NCI-H69 (cell line): ENCODE measurements around the gene GMPPB.
"Not testable (repeated sequence)": the region's sequence is repeated elsewhere in the genome, so short reads cannot be mapped to it uniquely, and the experiment has no call there.

Experiments
- DNase-seq: peaks from one replicate; lab custom pipeline; 2025; lab: John Stamatoyannopoulos, UW

Gene GMPPB

DNA sequence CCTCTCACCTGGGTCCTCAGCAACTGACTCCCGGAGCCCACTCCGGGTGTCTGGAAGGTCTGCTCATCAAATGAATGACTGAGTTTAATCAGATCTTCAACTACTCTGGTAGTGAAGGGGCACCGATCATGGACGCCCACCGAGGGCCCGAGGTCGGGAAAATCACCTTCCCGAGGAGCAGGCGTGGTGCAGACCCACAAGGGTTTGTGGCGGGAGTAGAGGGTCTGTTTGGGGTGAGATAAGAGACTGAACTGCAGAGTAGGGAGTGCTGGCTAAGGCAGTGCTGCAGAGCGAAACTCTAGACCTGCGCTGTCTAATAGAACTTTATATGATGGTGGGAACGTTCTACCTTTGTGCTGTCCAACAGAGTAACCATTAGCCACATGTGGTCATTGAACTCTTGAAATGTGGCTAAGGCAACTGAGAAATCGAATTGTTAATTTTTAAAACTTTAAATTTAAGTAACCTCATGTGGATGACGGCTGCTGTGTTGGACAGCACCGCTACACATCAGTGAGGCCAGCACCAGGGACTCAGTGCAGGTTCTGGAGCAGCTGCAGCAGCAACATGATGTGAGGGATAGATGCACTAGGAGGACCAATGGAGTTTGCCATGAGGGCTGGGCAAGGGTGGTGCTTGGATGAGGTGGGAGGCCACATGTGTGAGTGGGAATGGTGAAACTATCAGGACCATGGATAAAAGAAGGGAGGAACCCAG, 33.7 kb downstream of the GMPPB start:
- DNase-seq, result not testable (repeated sequence)

DNA sequence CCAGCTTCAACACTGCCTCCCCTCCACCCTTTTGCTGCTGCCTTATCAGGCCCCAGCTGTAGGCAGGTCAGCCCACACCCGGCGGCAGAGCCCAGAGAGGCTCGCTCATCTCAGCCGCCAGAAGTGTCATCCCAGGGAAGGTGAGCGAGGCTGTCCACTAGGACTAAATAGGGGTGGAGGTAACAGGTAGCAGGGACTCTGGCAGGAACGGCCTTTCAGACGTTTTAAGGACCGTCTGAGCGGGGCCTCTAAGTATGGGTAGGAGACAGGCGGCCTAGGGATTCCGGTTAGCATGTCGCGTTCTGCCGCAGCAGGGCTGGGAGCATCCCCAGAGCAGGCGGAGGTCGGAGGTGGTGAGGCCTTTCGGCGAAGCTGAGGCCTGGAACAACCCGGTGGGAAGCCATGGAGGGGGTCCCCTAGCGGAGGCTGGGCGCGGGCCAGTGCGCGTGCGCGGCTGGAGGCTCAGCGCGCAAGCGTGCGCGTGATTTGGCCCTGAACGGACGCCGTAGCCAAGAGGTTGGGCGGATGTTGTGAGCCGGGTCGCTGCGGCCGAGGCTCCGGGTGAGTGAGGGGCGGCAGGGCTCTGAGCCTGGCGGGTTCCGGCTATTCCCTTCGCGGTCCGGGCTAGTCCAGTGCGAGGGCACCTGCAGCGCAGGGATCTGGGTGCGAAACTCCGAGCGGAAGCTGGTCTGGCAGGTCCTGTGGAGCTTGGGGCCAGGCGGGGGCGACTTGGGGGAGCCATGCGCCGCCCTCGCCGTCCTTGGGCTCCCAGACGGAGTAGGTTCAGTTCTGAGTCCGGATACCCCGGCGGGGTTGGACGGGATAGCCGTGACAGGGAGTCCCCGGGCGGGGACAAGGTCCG, 34.5 kb downstream of the GMPPB start, which contains the start of the genes MST1 and RNF123:
MST1 (minus strand) TSS at position 429 of the 862 bp plus-strand sequence. CDS start 783 bp downstream, outside the sequence.
RNF123 (plus strand) TSS at position 512 of the 862 bp plus-strand sequence. CDS start 1,609 bp downstream, outside the sequence.
- no peak for DNase-seq

DNA sequence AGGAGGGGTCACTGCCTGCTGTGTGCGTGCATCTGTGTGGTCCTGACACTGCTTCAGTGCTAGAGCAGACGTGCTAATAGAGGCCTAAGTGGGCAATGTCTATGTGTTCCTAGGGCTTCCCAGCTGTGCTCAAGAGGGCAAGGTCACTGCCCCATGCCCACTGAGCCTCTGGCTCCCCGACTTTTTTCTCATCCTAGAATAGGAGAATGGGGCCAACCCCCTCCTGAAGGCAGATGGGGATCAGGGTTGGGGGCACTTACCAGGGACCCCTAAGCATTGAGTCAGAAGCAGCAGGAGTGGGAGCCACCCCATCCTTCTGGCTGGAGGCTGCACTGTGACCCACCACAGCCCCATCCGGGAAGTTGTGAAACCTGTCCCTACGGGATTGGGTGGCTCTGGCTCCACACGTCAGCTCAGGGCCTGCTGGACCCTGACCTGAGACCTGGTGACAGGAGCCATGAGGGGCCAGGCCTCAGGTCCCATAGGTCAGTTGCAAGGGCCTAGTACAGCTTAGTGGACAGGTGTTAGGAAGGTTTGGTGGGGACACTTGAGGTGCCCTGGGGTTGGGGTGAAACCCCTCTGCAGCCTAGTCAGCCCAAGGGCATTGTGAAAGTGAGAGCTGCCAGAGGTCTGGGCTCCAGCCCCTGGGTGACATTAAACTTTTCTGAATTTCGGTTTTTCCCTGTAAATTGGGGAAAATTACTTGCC, 35.3 kb downstream of the GMPPB start:
- not testable (repeated sequence) for DNase-seq

DNA sequence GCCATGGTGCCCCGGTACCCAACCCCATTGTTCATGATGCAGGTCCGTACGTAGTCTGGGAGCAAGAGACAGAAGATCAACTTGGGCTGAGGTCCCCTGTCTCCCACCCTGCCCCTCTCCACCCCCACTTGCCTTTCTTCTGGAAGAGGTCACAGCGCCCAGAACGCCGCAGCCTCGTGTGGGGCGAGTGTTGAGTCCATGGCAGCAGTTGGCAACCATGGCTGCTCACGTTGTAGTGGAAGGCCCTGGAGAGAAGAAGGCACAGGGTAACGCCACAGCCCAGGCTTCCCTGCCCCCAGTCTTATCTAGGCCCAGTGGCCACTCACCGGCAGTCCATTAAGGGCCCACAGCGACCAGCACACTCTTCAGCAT, 36.3 kb downstream of the GMPPB start:
- DNase-seq, result not testable (repeated sequence)

DNA sequence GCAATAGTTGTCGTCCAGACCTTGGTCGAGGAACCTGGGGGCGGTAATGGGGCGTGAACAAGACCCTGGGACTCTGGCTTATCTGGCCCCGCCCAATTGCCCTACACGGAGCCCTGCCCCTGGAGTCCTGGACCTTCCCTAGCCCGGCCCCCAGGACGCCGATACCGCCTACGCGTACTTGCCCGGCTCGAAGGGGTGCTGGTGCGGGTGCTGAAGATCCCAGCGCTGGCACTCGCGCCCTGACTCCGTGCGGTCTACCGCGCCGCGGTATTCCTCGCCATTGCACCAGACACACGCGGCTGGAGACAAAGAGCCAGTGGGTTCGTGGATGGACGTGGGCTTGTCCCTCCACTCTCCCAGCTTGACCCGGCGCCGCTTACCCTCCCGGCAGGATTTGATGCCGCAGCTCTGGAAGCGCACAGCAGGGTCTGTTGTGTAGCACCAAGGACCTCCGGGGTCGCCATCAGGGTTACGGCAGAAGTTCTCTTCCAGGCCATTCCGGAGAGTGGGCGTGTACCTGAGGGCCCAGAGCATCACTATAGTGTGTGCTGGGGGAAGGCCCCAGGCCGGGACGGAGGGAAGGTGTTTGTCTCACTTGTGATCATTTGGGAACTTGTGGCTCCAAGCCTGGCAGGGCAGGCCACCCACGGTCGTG, 36.9 kb downstream of the GMPPB start:
- not testable (repeated sequence) for DNase-seq

DNA sequence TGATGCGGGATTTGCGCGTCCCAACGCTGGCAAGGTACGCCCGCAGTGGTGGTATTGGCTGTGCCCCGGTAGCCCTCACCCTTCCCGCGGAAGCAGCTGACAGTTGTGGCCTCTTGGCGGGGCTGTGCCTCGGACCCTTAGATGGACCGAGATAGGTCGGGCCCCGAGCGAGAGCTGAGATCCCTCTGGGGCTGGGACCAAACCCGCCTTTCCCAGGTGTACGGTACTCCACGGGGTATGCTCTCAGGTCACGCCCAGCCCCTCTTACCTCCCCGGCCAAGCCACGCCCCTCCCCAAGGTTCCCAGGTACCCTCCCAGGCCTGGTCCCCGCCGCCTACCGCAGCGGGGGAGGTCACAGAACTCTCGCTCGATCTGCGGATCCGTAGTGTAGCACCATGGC, 37.4 kb downstream of the GMPPB start:
- not testable (repeated sequence) for DNase-seq

DNA sequence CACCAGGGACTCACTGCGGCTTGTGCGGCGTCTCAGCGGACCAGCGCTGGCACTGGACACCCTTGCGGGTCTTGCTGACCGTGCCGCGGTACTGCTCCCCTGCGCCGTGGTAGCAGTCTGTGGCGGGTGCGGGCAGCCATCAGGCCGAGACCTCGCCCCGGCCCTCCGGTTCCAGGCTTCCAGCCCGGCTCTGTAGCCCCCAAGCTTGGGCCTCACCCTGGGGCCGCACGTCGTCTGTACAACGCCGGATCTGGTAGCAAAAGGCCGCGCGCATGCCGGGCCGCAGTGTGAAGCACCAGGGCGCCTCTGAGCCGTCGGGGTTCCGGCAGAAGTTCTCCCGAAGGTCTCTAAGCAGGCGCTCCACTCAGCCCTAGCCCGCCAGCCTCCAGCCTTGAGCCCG, 37.9 kb downstream of the GMPPB start:
- not testable (repeated sequence) for DNase-seq

DNA sequence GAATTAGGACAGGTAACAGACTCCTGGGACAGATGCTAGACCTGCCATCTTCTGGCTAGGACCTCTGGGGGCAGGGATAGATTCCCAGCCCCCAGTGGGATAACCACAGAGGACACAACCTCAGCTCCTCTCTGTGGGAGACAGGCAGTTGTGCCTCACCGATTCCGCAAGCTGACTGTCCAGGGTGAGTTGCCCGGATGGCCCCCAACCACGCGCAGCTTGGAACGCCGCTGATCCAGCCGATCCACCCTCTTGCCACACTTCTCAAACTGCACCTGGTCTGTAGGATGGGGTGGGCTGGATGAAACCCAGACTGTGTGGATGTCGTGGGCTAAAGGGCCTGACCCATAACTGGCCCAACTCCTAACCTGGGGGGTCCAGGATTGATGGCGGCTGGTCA, 38.6 kb downstream of the GMPPB start:
- not testable (repeated sequence) for DNase-seq

DNA sequence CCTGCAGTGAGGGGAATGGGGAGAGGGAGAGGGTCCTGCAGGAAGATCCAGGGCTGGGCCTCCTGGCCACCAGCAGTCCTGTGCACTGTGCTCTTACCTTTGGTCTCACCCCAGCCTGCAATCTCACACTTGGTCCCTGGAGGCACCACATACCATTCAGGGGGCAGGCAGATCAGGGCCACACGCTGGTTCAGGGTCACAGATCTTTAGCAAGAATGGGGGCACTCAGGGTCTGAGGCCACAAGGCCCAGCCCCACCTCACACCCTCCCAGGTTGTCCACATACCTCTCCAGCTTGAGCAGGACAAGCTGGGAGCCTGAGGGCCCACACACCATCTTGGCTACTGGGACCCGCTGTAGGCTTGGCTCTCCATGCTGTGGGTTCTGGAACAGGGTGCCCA, 39.3 kb downstream of the GMPPB start:
- DNase-seq, result not testable (repeated sequence)

DNA sequence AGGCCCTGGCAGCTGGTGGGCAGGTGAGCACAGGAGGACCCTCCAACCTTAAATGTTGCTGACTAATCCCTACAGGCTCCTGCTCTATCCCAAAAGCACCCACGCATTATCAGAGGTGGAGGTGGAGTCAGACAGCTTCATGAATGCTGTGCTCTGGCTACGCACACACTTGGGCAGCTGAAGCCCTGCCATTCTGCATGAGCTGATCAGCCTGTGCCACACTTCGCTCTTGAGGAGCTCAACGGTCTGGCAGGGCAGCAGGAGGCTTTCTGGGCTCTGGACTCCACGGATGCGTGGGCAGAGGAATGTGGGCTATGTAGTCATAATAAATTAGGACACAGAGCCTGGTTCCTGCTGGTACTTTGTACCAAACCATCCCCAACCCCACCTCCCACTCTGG, 40.6 kb downstream of the GMPPB start:
- no peak for DNase-seq

DNA sequence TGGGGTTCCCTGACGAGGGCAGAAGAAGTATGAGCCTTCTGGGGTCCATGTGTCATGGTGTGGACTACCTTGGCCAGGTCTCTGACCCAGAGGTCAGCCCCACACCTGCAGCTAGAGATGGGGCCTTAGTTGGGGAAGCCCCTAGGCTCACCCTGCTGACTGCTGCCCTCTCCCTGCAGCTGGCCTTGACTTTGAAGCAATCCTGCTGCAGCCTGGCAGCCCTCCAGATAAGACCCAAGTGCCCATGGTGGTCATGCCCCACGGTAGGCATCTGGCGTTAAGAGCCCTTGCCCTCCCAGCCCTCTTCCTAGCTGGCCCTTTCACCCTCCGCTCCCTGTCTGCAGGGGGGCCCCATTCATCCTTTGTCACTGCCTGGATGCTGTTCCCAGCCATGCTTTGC, 42.2 kb downstream of the GMPPB start:
- DNase-seq, result no peak

DNA sequence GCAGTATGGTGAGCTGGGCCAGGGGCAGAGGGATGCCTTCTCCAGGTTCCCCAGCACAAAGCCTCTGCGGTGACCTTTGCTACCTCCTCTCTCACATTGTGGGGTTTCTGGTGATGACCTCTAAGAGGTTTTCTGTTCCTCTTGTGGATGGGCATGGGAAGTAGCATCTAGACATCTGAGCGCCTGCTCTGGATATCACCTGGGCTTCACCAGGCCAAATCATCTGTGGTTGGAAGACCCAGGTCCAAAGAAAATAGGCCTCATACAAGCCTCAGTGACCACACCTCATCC, 42.6 kb downstream of the GMPPB start:
- DNase-seq, result no peak

DNA sequence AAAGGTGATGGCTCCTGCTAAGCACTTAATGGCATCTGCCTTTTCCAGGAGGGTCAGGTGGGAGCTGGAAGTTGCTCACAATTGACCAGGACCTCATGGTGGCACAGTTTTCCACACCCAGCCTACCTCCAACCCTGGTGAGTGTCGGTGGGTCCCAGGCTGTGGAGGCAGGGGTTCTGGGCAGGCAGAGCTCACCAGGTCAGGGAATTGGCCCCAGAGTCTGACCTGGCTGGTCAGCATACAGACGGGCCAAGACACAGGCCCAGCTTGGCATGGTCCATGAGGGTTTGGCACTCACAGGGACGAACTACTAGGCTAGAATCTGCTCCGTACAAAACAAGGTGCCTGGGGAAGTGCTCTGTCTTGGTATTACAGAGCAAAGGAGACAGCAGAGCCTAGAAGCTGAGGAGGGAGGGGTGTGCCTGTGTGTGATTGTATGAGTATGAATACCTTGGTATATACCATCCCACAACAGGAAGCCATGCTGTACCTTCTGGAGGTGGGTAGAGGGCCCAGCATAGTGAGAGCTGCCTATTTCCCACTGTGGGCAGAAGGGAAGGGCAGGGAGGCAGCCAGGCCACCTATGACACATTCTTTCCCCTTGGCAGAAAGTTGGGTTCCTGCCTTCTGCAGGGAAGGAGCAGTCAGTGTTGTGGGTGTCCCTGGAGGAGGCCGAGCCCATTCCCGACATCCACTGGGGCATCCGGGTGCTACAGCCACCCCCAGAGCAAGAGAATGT, 43.1 kb downstream of the GMPPB start:
- DNase-seq, result no peak

DNA sequence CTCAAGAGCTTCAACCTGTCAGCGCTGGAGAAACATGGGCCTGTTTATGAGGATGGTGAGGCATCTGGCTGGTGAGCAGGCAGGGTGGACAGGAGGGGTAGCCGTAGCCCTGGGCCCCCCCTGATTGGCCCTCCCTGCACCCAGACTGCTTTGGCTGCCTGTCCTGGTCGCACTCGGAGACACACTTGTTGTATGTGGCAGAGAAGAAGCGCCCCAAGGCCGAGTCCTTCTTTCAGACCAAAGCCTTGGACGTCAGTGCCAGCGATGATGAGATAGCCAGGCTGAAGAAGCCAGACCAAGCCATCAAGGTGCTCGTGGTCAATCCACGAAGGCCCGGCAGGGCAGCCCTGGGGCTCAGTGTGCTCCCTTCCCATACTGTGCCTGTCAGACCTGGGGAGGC, 47.8 kb downstream of the GMPPB start:
- no peak for DNase-seq

DNA sequence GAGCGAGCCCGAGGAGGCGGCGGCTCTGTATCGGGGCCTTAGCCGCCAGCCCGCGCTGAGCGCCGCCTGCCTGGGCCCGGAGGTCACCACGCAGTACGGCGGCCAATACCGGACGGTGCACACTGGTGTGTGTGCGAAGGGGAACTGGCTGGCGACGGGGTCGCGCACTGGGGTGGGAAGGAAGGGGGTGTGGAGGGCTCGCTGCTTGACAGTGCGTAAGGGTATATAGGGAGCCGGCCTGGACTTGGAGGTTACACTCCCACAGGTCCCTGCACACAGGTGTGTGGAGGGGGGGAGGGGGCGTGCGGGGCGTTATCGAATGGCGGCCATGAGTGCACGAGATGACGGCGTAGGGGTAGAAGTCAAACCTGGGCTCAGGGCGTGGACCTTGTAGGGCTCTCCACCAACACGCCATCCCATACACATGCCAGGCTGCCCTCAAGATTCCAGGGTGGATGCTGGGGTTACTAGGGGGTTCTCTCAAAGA, 49.2 kb downstream of the GMPPB start:
- no peak for DNase-seq

DNA sequence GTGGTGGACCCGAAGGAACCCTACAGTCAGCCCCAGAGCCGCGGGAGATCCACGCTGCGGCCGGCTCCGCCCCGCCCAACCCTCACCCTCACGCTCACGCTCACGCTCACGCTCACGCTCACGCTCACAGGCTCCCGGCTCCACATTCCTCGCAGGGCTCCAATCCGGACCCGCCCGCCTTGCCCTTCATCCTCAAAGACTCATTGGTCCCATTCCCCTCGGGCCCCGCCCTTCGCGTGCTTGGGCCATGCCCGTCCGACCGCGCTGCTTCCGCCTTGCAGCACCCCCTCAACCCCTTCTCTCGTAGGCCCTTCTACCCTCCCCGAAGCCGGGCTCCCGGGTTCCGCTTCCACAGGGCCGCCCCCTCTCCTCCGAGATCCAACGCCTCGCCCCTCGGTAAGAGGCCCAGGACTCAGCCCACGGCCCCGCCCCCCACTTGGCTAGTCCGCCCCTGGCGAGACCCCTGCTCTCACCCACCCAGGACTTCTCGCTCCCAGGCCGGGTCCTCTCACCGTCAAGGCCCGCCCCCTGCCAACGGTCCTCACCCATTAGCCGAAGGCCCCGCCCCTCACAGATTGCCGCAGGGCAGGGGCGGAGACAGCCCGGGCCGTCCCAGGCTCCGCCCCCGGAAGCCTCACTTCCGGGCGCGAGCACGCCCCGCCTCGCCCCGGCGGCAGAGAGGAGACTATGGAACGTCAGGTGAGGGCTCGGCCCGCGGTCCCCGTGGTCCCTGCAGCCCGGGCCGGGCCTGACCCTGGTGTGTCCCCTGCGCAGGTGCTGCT, 49.8 kb downstream of the GMPPB start, which contains the start of gene APEH:
APEH (plus strand) TSS at position 637 of the 782 bp plus-strand sequence; CDS start at position 688, 51 bp downstream.
- DNase-seq, result no peak

DNA sequence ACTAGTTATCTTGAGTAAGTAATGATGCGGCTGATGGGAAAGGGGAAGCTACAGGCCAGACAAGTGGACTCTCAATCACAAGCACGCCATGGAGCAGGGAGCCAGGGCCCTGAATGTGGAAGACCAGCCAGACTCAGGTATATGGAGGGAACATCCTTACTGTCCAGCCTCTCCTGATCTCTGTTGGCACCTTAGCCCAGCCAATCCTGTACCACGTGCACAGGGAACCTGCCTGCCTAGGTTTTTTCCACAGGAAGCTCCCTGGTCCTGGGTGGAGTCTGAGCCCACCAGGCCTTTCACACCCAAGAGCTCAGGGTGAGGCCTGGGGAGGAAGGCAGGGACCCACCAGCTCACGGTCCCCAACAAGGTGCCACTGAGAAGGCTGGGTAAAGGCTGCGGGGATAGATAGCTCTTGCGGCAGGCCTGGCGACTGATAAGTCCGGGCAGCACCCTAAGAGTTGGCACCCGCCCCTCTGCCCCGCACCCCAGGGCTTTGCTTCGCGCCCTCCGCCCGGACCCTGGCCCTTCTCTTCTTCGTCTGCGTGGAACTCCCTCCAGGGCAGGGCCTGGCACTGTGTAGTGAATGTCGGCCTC, 50.5 kb downstream of the GMPPB start:
- no peak for DNase-seq

DNA sequence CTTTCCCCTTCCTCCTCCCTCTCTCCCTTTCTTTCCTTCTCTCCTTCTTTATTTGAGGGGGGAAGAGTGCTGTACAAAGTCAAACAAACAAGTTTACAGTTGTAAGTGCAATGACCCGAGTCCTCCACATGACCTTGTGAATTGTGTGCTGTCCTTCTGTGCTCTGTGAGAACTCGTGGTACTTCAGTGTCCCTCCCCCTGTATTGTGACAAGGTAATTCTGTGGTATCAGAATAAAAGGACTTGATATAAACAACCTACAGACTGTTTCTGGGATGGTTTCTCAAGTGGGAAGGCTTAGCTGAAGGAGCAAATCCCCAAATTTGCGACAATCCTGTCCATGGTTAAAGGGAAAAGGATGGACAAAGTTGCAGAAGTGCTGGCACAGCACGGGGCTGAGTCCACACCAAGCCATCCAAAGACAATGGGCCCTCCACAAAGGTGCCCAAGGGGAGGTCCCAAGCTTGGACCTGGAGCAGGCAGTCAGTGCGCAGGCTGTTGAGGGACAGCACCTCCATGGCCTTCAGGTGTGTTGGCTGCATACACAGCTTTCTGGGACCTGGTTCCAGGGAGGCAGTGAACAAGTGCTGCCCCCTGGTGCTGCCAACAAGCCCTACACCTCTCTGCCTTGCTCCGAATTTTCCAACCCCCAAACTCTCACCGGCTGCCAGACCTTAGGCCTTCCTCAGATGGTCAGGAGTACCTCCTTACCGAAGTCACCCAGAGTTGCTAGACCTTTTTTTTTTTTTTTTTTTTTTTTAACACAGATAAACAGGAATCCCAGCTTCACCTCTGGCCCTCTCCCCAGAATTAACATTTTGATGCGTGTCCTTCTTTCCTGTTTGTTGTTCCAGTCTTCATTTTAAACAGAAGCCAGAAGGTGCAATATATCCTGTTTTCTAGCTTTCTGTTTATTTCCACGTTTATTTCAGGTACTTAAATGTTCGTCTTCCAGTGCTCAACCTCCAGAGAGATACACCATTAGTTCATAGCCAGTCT, 52.2 kb downstream of the GMPPB start:
- DNase-seq, result no peak

DNA sequence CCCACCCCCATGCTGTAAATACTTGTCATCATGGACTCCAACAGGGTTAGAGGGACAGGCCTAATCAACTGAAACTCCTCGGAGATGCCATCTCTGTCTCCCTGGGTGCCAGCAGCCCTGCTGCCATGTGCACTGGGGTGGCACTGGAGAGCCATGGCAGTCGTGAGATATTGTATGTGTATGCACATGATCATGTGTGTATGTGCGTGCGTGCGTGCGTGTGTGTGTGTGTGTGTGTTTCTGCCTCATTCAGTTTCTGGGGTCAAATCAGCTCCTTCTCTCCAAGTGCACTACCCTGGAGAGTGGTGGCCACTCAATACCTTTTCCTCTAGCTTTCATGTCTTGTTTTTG, 52.8 kb downstream of the GMPPB start:
- DNase-seq, result no peak
